ENCODE results near the gene SKAP2. TPM values are rescaled to one million over a fixed set of nuclear protein-coding genes. Genes with fewer than 3 reads are reported as not detected.

Gene SKAP2
- total and polyA plus RNA-seq, 7 donors = 13.0 to 34.2 (median 19.3) TPM

DNA sequence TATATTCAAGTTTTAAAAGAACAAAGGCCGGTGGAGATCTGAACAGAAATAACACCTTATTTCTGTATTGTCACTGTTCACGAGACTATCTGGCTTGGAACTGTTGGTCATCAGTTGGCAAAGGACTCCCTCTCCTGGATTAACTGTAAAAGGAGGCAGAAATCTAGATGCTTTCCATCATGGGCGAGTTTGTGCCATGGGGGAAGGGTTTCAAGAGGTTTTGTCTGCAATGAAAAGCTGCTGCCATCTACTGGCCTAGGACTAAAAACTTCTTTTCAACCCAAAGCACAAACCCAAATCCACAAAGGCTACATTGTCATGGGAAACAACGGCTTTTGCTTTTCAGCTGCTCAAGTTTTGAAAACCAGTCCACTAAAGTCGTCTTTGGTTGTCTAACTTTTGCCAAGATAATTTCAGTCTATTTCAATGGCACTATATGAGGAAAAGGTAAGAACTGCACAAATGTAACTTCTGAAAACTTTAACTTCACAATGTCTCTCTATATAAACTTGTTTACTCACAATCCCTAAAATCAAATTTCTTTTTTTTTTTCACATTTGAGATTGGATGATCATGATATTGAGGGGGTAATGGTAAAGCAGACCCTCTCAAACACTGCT is 196.8 kb downstream of the SKAP2 start:
- Histone ChIP-seq H3K4me3 (no peak overlapping the region), H3K27ac (no peak overlapping the region), H3K9me3 (no peaks in the 10 kb centered on the region), H3K27me3 (no peaks in the 10 kb centered on the region), H3K4me1 (peaks cover 0 to 5% (median 0%) of the 10 kb centered on the region in 4 donors), H3K36me3 (no peaks in the 10 kb centered on the region)
- intact Hi-C loops (cut with DNase I) = loop anchor here (1.0 to 5.0 kb wide), 2 partner anchors 298 to 775 kb away; no protein-coding TSS in a partner anchor
- no peak for TF ChIP-seq POLR2AphosphoS5 (IDR thresholded peaks at IDR 0.05)
- TF ChIP-seq, protein P1, sequence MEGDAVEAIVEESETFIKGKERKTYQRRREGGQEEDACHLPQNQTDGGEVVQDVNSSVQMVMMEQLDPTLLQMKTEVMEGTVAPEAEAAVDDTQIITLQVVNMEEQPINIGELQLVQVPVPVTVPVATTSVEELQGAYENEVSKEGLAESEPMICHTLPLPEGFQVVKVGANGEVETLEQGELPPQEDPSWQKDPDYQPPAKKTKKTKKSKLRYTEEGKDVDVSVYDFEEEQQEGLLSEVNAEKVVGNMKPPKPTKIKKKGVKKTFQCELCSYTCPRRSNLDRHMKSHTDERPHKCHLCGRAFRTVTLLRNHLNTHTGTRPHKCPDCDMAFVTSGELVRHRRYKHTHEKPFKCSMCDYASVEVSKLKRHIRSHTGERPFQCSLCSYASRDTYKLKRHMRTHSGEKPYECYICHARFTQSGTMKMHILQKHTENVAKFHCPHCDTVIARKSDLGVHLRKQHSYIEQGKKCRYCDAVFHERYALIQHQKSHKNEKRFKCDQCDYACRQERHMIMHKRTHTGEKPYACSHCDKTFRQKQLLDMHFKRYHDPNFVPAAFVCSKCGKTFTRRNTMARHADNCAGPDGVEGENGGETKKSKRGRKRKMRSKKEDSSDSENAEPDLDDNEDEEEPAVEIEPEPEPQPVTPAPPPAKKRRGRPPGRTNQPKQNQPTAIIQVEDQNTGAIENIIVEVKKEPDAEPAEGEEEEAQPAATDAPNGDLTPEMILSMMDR (IDR thresholded peaks at IDR 0.05) = peak; percentile 42 to 71 (median 66)
- peak; percentile 69 for DNase-seq
- WGBS, 2 donors = 5 to 8% methylated on average over 5 of the region's 5 CpGs

DNA sequence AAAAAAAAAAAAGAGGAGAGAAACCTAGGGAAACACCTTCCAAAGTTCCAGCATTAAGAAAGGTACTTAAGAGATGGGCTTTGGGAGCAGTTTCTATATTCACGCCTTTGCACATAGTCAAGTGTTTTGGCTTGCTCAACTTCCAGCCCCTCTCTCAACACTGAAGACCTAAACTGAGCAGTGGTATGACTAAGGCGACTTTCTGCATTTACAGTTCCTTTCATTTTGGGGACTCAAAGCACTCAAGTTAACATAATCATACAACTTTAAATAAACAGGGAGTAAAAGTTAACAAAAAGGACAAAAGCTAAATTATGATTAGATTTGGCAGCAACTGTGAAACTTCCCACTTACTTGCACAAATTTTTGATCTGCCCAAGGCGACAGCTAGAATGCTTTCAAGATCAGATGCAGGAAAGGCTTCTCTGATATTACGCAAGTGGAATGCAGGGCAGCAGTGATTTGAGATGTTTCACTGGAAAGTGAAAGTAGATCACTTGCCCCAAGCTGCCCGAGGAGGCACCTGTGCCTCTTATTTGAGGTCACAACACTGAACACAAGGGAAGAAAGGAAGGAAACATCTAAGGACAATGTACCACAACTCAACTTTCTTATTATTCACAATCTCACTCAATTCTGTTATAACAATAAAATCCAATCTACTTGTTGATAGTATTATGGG is 199.5 kb downstream of the SKAP2 start:
- H3K9me3 ChIP-seq = no peaks in the 10 kb centered on the region
- no peaks in the 10 kb centered on the region for H3K27me3 ChIP-seq
- no peak for DNase-seq
- H3K4me3 ChIP-seq = no peak overlapping the region
- H3K27ac ChIP-seq = no peak overlapping the region
- 32 to 38% methylated on average over 5 of the region's 5 CpGs for WGBS, 2 donors
- TF ChIP-seq, protein P1 (IDR thresholded peaks at IDR 0.05) = no peak
- TF ChIP-seq POLR2A (IDR thresholded peaks at IDR 0.05) (no peak), POLR2AphosphoS5 (IDR thresholded peaks at IDR 0.05) (no peak), EP300 (IDR thresholded peaks at IDR 0.05) (no peak)
- peaks cover 0 to 5% (median 0%) of the 10 kb centered on the region in 4 donors for H3K4me1 ChIP-seq
- no peaks in the 10 kb centered on the region for H3K36me3 ChIP-seq
- intact Hi-C loops (cut with DNase I) = loop anchor here (5.0 kb wide), 1 partner anchor 773 kb away; no protein-coding TSS in a partner anchor

DNA sequence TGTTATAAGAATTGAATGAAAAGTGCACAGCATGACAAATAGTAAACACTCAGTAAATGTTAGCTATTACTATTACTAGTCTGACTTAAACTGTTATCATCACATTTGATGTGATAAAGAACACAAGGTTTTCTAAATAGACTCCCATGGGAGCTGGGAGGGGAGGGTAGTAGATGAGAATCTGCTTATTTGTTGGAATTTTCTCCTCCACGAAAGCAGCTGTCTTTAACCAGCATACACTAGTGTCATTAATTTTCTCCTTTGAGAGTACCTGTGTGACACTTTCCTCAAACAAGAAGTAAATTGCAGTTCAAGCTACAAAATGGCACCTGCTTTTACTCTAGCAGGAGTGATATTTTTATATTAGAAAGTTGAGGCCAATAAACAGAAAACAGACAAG is 200.1 kb downstream of the SKAP2 start:
- H3K4me1 ChIP-seq = peaks cover 0 to 5% (median 0%) of the 10 kb centered on the region in 4 donors
- H3K4me3 ChIP-seq = no peak overlapping the region
- 83 to 91% methylated on average over 1 of the region's 1 CpG for WGBS, 2 donors
- H3K9me3 ChIP-seq = no peaks in the 10 kb centered on the region
- H3K27me3 ChIP-seq = no peaks in the 10 kb centered on the region
- no peak overlapping the region for H3K27ac ChIP-seq
- TF ChIP-seq POLR2AphosphoS5 (IDR thresholded peaks at IDR 0.05) (no peak), EP300 (IDR thresholded peaks at IDR 0.05) (no peak), POLR2A (IDR thresholded peaks at IDR 0.05) (no peak)
- TF ChIP-seq, protein P1 (IDR thresholded peaks at IDR 0.05) = no peak
- no peaks in the 10 kb centered on the region for H3K36me3 ChIP-seq
- intact Hi-C loops (cut with DNase I) = no loop called here
- no peak for DNase-seq

DNA sequence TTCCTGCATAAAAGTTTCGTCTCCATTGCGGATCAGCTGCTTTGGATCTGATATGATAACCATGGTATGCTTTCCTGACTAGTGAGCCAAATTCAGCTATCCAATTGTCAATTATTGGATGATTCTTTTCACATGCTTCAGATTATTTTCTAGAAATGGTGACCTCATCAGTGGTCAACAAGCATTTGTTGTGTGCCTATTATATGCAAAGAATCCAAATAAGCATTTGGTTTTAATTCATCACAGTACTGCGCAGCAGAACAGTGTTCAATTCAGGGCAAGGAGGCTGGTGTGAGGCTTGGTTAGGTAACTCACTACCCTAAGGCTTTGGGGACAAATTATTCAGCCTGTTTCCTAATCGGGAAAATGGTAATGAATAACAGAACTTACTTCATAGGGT is 200.5 kb downstream of the SKAP2 start:
- WGBS, 2 donors = 94 to 95% methylated on average over 4 of the region's 4 CpGs
- Histone ChIP-seq H3K27me3 (no peaks in the 10 kb centered on the region), H3K27ac (no peak overlapping the region), H3K4me1 (peaks cover 0 to 5% (median 0%) of the 10 kb centered on the region in 4 donors), H3K9me3 (no peaks in the 10 kb centered on the region), H3K4me3 (no peak overlapping the region), H3K36me3 (no peaks in the 10 kb centered on the region)
- intact Hi-C loops (cut with DNase I) = no loop called here
- no peak for DNase-seq
- TF ChIP-seq EP300 (IDR thresholded peaks at IDR 0.05) = no peak
- TF ChIP-seq POLR2AphosphoS5 (IDR thresholded peaks at IDR 0.05) = no peak
- no peak for TF ChIP-seq POLR2A (IDR thresholded peaks at IDR 0.05)
- TF ChIP-seq, protein P1 (IDR thresholded peaks at IDR 0.05) = no peak
